HEK293T (cell line): ENCODE results near the gene SNAP91.
"Not testable (repeated sequence)": the region's sequence is repeated elsewhere in the genome, so short reads cannot be mapped to it uniquely, and the experiment has no call there.

ENCODE experiments used
- CTCF ChIA-PET: fragments of 350-600 bp; formaldehyde crosslinking; extraction: SDS; loops from one replicate; lab custom pipeline; 2021; ENCODE audit warnings: antibody characterized with exemption, inconsistent platforms; lab: Yijun Ruan, JAX
- POLR2A ChIA-PET: fragments of 350-600 bp; formaldehyde crosslinking; extraction: SDS; loops from one replicate; lab custom pipeline; 2020; ENCODE audit warnings: antibody characterized with exemption, inconsistent platforms; lab: Yijun Ruan, JAX
- DNase-seq: peaks from one replicate; pipeline ENCODE4 v3.0.0; 2012; ENCODE audit warnings: mixed read lengths; ENCODE audit errors: extremely low spot score
- ARNT ChIP-seq: fragments of 450-650 bp; IDR thresholded peaks from 2 replicates; pipeline ENCODE4 v1.6.1; 2017; ENCODE audit warnings: mild to moderate bottlenecking
- BHLHE40 ChIP-seq: fragments of 450-650 bp; IDR thresholded peaks from 2 replicates; pipeline ENCODE4 v1.6.1; 2016; ENCODE audit warnings: mild to moderate bottlenecking, moderate library complexity, borderline replicate concordance
- CTBP1 ChIP-seq: fragments of 450-650 bp; IDR thresholded peaks from 2 replicates; pipeline ENCODE4 v1.6.1; 2016; ENCODE audit warnings: borderline replicate concordance
- ELF4 ChIP-seq: fragments of 450-650 bp; IDR thresholded peaks from 2 replicates; pipeline ENCODE4 v1.6.1; 2017; ENCODE audit warnings: antibody characterized with exemption
- FOXA1 ChIP-seq: fragments of 450-650 bp; IDR thresholded peaks from 2 replicates; pipeline ENCODE4 v1.6.1; 2016; ENCODE audit warnings: mild to moderate bottlenecking
- FOXK2 ChIP-seq: fragments of 450-650 bp; IDR thresholded peaks from 2 replicates; pipeline ENCODE4 v1.6.1; 2016; ENCODE audit warnings: mild to moderate bottlenecking
- FOXM1 ChIP-seq: fragments of 450-650 bp; IDR thresholded peaks from 2 replicates; pipeline ENCODE4 v1.6.1; 2017; ENCODE audit warnings: mild to moderate bottlenecking, borderline replicate concordance
- HDGF ChIP-seq: fragments of 450-650 bp; IDR thresholded peaks from 2 replicates; pipeline ENCODE4 v1.6.1; 2017; ENCODE audit warnings: antibody characterized with exemption, borderline replicate concordance
- L3MBTL2 ChIP-seq: fragments of 450-650 bp; conservative IDR thresholded peaks from 2 replicates; pipeline ENCODE4 v1.6.1; 2016; ENCODE audit warnings: mild to moderate bottlenecking
- LEF1 ChIP-seq: fragments of 450-650 bp; IDR thresholded peaks from 2 replicates; pipeline ENCODE4 v1.6.1; 2017; ENCODE audit warnings: mild to moderate bottlenecking, borderline replicate concordance
- NFRKB ChIP-seq: fragments of 450-650 bp; IDR thresholded peaks from 2 replicates; pipeline ENCODE4 v1.6.1; 2016; ENCODE audit warnings: mild to moderate bottlenecking, moderate library complexity
- PKNOX1 ChIP-seq: fragments of 450-650 bp; IDR thresholded peaks from 2 replicates; pipeline ENCODE4 v1.6.1; 2016
- SP1 ChIP-seq: fragments of 450-650 bp; IDR thresholded peaks from 2 replicates; pipeline ENCODE4 v1.6.1; 2017
- SUZ12 ChIP-seq: fragments of 450-650 bp; IDR thresholded peaks from 2 replicates; pipeline ENCODE4 v1.6.1; 2016; ENCODE audit warnings: mild to moderate bottlenecking
- TARDBP ChIP-seq: fragments of 450-650 bp; IDR thresholded peaks from 2 replicates; pipeline ENCODE4 v1.6.1; 2016
- ZNF384 ChIP-seq: fragments of 450-650 bp; IDR thresholded peaks from 2 replicates; pipeline ENCODE4 v1.6.1; 2016

SNAP91 gene

DNA sequence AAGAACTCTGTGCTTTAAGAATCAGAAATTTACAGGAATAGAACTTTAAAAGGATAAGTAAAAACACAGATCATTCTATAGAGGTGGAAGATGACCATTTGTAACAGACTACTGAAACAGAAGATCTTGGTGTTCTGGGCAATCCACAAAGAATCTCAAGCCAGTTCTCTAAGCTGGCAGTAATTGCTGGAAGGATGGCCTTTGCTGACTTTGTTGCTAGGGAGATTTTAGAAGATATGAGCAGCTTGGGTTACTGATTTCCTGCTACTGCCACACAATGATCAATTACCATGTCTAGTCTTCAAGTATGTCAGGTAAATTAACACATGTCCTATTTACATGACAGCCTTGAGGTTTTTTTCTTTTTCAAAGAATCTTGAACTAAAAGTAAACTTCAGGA is 31.1 kb downstream of the SNAP91 start:
- no peak for DNase-seq
- POLR2A ChIA-PET, result no interaction called here
- CTCF ChIA-PET, result interaction anchor here (0.6 kb wide), 1 partner anchor 358 kb away, joined by 5 read pairs; no protein-coding TSS in a partner anchor
- TF ChIP-seq FOXK2, result no peak
- TF ChIP-seq ARNT, result no peak
- no peak for TF ChIP-seq SP1

- ChIA-PET POLR2A (no interaction called here), CTCF (no interaction called here)
- no peak for TF ChIP-seq CTBP1
- TF ChIP-seq SUZ12, result no peak
- TF ChIP-seq FOXK2, result no peak
- no peak for TF ChIP-seq BHLHE40
- DNase-seq, result no peak
Observed at GRCh38 chr6:83637953-83638352, 70.9 kb downstream of the SNAP91 start.

GRCh38 chr6:83636800-83637199 is 72.1 kb downstream of the SNAP91 start:
- ChIA-PET CTCF (no interaction called here), POLR2A (no interaction called here)
- no peak for TF ChIP-seq HDGF
- TF ChIP-seq L3MBTL2, result no peak
- TF ChIP-seq TARDBP, result no peak
- TF ChIP-seq PKNOX1, result no peak
- no peak for TF ChIP-seq NFRKB
- TF ChIP-seq ARNT, result no peak
- TF ChIP-seq FOXA1, result no peak
- TF ChIP-seq SP1, result no peak
- no peak for TF ChIP-seq BHLHE40
- TF ChIP-seq SUZ12, result no peak
- no peak for TF ChIP-seq ELF4
- TF ChIP-seq FOXK2, result no peak
- no peak for DNase-seq

- TF ChIP-seq FOXM1 (no peak), BHLHE40 (no peak), SUZ12 (no peak), SP1 (no peak)
- ChIA-PET CTCF (interaction anchor here (0.6 kb wide), 1 partner anchor 19 kb away, joined by 3 read pairs; no protein-coding TSS in a partner anchor), POLR2A (no interaction called here)
- no peak for DNase-seq
Observed at GRCh38 chr6:83633609-83634008, 75.3 kb downstream of the SNAP91 start.

GRCh38 chr6:83633149-83633548 is 75.8 kb downstream of the SNAP91 start:
- no peak for TF ChIP-seq TARDBP
- ChIA-PET POLR2A (no interaction called here), CTCF (interaction anchor here (0.6 kb wide), 1 partner anchor 18 kb away, joined by 3 read pairs; no protein-coding TSS in a partner anchor)
- DNase-seq, result no peak

DNA sequence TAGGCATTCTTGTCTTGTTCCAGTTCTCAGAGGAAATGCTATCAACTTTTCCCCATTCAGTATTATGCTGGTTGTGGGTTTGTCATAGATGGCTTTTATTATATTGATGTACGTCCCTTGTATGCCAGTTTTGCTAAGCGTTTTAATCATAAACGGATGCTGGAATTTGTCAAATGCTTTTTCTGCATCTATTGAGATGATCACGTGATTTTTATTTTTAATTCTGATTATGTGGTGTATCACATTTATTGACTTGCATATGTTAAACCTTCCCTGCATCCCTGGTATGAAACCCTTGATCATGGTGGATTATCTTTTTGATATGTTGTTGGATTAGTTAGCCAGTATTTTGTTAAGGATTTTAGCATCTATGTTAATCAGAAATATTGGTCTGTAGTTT is 79.0 kb downstream of the SNAP91 start:
- DNase-seq, CTCF ChIA-PET: not testable (repeated sequence)
- POLR2A ChIA-PET, result interaction anchor here (0.6 kb wide), 1 partner anchor 1476 kb away, joined by 3 read pairs; no protein-coding TSS in a partner anchor

GRCh38 chr6:83615025-83615999 is 93.6 kb downstream of the SNAP91 start:
- TF ChIP-seq CTBP1, result no peak
- no peak for TF ChIP-seq SP1
- no peak for TF ChIP-seq FOXM1
- no peak for TF ChIP-seq ZNF384
- no peak for TF ChIP-seq ELF4
- no peak for TF ChIP-seq FOXK2
- no peak for TF ChIP-seq NFRKB
- TF ChIP-seq HDGF, result no peak
- TF ChIP-seq SUZ12, result no peak
- TF ChIP-seq ARNT, result no peak
- TF ChIP-seq PKNOX1, result no peak
- no peak for TF ChIP-seq TARDBP
- TF ChIP-seq FOXA1, result no peak
- no peak for TF ChIP-seq L3MBTL2
- TF ChIP-seq LEF1, result no peak
- no peak for TF ChIP-seq BHLHE40
- ChIA-PET POLR2A (interaction anchor here (1.6 kb wide), 2 partner anchors 93 to 238 kb away, joined by 5 to 6 read pairs; partner anchors contain the start of genes RIPPLY2 and SNAP91), CTCF (interaction anchor here (0.6 to 2.2 kb wide), 13 partner anchors 12 to 612 kb away, joined by 3 to 13 read pairs (median 3); partner anchors contain the start of genes CEP162 and SNAP91)
- DNase-seq, result peak; percentile 31
